Measurements from ENCODE around the gene PROCA1.

Gene PROCA1

GRCh38 chr17:28707339-28707720 is 4.4 kb downstream of the PROCA1 start:
- DNase-seq: no peak

DNA sequence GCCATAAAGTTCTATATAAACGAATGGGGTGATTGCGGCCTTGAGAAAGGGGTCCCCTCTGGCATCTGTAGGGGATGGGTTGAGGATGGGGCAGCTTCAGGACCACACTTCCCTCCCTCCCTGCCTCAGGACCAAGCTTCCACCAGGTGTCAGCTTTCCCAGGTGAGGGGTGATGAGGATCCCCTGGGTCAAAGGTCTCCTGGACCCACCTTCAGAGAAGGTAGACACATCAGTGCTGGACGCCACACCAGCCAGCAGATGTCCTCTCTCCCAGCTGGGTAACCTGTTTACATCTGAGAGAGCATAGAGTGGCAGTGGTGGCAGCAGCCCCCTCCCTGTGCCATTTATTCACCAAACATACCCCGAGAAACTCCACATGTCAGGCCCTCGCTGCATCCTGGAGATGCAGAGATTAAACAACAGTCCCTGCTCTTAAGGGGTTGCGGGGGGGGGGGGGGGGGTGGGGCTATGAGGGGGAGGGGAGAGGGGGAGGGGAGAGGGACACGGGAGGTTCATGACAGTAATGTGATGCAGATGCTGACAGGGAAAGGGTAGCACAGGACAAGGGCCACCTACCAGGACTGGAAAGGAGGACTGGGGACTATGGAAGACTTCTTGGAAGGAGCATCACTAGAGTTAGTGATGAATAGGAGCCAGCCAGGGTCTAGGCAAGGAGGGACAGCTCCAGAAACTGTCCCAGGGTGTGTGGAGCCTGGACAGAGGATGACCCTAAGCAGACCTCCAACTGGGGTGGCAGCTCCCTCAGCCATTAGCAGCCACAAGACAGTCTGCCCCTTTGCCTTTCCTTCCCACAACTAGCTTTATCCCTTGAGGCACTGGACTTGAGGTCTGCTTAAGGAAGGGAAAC is 5.0 kb downstream of the PROCA1 start:
- DNase-seq: no peak

DNA sequence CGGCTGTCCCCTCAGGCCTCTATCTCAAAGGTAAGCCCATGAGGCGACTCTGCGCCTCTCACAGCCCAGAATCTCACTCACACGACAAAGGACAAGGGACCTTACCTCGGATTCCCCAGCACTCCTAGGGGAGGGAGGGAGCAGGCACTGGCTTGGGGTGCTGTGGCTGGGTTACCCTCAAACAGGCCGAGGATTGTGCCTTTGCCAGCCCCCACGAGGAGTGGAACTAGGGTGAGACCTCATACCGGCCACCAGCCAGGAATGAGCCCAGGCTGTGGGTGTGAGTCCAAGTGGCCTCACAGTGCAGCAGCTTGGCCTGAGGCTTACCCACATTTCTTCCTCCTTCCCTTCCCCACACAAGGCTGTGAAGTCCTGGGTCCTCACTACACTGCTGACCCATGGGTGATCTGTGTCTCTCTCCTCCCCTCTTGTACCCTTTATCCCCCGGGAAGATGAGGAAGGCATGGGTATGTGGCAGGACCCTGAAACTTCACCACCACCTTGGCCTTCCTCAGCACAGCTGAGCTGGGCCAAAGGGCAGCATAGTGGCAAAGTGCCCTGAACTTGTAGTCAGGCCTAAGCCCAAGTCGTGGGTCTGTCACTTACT is 5.9 kb downstream of the PROCA1 start:
- DNase-seq: no peak

GRCh38 chr17:28705074-28705659 is 6.5 kb downstream of the PROCA1 start:
- no peak for DNase-seq

DNA sequence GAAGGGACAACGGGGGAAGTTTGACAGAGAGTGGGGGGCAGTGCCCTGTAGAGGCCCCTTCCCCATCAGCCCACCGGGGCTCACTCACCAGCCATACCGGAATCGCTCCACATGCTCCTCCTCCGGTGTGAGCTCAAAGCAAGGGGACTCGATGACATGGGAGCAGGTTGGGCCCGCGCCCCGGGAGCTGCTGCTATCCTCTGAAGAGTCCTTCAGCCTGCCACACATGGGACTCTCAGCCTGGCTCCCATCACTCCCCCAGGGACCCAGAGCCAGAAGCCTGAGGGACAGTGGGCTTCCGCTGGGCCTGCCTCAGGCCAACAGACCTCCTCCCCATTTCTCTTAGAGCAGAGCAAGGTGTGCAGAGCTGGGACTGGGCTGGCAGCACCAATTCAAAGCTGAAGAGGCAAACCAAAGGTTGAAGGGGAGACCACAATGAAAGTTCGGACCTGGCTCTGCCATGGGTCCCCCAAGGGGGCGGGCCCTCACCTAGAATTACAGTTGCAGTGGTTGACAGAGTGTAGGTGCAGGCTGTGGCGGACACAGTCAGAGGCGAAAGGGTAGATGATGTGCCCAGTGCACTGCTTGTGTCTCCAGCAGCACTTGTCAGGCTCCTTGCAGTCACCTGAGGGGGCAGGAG is 7.3 kb downstream of the PROCA1 start:
- DNase-seq: no peak

DNA sequence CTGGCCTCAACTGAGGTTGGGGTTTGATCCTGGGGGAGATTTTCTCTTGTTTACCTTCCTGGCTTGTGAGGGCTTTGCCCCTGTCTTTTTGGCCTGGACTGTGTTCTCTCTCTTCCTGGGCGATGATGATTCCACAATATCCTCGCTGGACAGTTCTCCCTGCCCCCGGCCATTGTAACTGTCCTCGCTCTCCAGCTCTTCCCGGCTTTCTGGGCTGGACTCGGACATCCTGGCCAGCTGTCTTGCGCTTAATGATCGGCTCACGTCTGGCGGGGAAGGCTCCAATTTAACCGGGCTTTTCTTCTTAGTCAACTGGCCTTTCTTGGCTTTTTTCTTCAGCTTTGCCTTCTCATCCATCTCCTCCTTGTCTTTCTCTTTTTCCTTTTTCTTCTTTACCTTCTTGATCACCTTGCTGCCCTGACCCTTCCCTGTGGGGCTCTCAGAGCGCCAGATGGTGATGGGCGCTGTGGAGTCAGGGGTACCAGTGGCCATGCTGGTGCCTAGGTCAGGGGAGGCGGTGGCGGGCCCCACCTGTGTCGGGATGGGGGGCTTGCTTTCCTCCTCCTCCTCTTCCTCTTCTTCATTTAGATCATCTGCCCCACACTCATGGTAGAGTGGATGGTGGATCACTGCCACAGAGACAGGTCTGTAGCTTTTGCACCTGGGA is 8.0 kb downstream of the PROCA1 start:
- DNase-seq: no peak

DNA sequence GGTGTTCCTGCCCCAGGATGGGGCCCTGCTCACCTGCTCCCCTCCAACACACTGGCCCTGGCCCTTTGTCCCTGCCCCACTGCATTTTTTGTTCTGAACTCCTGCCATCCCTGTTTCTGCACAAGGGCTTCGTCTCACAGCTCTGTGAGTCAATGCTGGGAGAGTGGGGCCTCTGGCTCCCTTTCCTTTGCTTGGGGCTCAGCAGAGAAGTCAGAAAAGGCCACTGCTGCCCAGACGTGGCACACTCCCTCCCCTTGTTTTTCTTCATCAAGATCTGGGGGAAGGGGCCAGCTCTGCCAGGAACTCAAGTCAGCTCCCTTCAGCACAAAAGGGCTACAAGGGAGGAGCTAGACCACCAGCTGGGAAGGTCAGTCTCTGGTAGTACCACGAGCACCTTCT is 8.9 kb downstream of the PROCA1 start:
- no peak for DNase-seq

GRCh38 chr17:28702026-28702751 is 9.5 kb downstream of the PROCA1 start:
- DNase-seq: no peak

GRCh38 chr17:28700830-28701492 is 10.7 kb downstream of the PROCA1 start:
- DNase-seq: peak; percentile 57

DNA sequence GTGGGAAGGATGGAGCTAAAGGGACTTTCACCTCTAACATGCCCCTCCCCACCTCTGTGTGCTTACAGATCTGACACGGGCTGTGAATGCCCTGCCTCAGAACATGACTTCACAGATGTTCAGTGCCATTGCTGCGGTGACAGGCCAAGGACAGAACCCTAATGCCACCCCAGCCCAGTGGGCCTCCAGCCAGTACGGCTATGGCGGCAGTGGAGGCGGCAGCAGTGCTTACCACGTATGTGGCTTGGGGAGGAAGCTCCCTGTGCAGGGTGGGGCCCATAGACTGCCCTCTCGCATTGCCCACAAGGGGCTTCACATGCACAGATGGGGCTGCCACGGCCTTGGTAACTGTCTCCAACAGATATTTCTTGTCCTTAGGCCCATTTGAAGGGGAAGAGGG is 11.4 kb downstream of the PROCA1 start:
- DNase-seq: no peak

DNA sequence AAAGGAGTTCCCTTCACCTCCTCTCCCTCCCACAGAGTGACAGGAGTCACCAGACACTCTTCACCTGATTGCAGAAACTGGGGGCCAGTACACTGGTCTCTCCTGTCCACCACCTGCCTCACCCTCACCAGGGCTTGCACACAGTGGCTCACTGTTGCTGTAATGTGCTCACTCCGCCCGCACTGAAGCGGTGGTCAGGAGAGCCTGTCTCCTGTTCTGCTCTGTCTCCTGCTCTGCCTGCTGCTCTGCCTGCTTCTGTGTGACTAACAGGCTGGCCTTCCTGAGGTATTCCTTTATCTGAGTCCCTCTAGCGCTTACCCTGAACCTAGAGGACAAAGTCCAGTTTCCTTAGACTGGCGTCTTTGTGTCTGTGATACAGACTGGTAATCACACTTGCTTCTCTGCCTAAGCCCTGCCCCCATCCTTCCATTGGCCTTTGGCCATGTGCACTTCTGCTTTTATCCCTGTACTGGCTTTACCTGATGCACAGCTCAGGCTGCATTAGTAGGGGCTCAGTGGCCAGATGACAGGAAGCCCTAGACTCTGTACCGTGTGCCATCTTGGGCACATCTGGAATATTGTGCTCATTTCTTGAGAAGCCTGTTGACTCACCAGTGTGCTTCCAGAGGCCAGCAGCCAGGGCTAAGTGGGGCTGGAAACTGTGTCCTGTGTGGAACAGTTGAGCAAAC is 13.3 kb downstream of the PROCA1 start:
- DNase-seq: no peak

DNA sequence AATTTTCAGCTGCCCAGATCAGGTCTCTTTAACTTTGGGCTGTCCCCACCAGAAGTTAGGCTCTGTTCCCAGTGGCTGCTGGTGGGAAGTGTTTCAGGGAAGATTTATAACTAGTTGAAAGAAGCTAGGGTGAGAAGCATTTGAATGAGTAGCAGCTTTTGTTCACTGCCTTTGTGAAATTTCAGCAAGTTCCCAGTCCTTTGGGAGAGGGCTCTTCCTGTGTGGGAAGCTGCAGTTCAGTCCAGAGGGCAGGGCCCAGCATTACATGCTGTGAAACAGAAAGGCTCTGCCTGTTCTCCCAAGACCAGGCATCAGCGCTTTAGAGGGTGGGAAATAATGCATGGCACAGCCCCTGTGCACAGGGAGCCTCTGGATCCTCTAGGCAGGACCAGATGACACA is 17.8 kb downstream of the PROCA1 start:
- DNase-seq: no peak

DNA sequence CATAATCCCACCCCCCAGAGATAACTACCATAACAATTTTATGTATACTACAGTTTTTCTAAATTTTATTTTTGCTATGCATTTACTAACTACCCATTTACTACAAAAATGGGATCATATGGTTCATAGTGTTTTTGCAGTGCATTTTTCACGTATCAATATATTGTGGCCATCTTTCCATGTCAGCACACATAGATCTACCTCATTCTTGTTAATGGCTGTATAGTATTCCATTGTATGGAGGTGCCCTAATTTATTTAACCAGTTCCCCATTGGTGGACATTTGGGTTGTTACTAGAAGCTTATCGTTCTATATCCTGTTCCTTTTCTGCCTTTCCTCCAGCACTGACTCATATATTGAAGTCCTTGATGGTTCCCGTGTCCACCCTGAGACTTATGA is 22.7 kb downstream of the PROCA1 start:
- DNase-seq: no peak

DNA sequence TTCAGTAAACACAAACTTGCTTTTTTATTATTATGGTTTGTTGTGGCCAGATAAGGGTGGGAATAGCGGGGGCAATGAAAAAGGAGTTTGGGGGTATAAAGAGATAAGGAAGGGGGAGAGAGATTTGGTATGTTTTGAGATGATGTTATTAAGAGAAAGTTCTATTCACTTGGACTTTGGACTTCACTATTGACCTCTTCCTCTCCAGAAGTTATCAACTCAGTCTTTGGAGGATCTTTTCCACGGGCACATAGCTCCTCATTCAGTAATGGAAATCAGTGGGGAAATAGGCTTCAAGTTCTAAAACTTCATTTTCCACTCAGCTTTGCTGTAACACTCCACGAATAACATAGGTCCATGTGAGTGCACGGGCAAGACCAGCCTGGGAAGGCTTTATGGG is 23.2 kb downstream of the PROCA1 start:
- DNase-seq: no peak

DNA sequence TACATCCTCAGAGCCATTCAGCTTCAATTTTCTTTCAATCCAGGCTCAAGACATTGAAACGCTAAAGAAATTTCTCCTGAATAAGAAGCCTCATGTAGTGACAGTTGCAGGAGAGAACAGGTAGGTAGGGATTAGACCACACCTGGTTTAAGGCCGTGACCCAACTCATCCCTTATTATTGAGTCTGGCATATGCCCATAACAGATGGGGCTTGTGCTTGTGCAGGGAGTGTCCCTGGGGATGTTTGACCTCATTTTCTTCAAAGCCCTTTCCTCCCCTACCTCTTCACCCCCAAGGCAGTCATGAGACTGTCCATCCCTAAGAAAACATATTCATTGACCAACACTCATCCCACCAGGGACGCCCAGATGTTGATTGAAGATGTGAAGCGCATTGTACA is 25.4 kb downstream of the PROCA1 start:
- DNase-seq: no peak

DNA sequence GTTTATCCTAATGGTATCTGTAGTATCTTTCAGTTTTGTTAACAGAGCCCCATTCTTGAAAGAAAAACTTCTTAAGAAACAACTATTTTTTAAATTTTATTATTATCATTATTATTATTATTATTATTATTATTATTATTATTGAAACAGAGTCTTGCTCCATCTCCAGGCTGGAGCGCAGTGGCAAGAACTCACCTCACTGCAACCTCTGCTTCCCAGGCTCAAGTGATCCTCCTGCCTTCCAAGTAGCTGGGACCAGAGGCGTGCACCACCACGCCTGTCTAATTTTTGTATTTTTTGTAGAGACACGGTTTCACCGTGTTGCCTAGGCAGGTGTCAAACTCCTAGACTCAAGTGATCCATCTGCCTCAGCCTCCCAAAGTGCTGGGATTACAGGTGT is 26.3 kb downstream of the PROCA1 start:
- DNase-seq: no peak

DNA sequence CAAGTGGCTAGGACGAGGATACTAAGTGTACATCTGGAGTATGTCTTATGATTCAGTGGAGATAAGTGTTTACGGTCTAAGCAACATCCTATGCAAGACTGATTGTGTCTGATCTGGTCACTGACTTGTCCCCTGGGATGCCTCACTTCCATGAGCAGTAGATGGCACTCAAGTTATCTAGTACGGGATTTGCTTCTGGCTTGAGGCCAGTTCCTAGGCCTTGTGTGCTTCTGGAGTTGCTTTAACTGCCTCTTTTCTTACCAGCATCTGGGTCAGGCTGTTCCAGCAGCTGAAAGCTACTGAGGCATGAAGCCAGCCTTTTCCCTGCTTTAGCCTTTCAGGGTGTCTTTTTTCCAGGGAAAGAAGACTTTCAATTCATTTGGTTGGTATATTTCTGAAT is 26.7 kb downstream of the PROCA1 start:
- no peak for DNase-seq

GRCh38 chr17:28682655-28683054 is 29.0 kb downstream of the PROCA1 start:
- DNase-seq: no peak

DNA sequence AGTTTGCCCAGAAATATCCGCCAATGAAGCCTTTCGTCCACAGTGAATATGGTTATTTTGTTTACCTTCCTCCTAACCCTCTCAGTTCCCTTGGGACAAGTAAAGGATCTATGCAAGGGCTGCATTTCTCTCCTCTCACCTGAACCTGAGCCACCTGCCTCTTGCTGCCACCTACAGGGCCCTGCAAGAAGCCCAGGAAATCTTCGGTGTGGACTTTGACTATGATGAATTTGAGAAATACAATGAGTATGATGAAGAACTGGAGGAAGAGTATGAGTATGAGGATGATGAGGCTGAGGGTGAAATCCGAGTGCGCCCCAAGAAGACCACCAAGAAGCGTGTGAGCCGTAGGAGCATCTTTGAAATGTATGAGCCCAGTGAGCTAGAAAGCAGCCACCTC is 35.7 kb downstream of the PROCA1 start:
- no peak for DNase-seq

- DNase-seq: no peak
Observed at GRCh38 chr17:28675490-28675889, 36.2 kb downstream of the PROCA1 start.

DNA sequence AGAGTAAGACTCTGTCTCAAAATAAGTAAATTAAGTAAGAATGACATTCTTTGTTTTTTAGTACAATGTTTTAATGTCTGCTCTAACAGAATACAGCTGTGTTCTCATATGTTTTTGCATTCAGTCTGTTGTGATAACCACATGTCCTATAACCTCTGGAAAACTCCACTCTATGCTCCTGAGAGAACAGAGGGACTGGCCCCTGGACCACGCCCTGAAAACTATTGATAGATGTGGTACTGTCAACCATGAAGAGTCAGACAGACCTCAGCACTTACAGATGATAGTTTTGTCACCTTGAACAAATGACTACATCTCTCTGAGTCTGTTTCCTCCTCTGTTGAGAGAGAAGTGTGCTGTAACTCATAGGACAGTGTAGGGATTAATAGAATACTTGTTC is 41.8 kb downstream of the PROCA1 start:
- DNase-seq: no peak
